Erythroblast (primary cell): ENCODE data around the gene LCA5L.

ENCODE experiments used
- GATA1 ChIP-seq: IDR thresholded peaks from 2 replicates; pipeline ENCODE4 v1.6.1; 2011; ENCODE audit warnings: low read depth, mild to moderate bottlenecking, control low read depth, low read length, moderate library complexity
- POLR2A ChIP-seq: IDR thresholded peaks from 2 replicates; pipeline ENCODE4 v1.6.1; 2011; ENCODE audit warnings: mild to moderate bottlenecking, low read length

- TF ChIP-seq POLR2A (no peak), GATA1 (no peak)
These were observed 59.4 kb downstream of the LCA5L start for GRCh38 chr21:39386194-39386593.
